ENCODE measurements around the gene CHCHD1.
A peak's percentile ranks its signal among the peaks of the same experiment; 100 is the strongest.
"Not testable (repeated sequence)": the region's sequence is repeated elsewhere in the genome, so short reads cannot be mapped to it uniquely, and the experiment has no call there.

CHCHD1 gene

DNA sequence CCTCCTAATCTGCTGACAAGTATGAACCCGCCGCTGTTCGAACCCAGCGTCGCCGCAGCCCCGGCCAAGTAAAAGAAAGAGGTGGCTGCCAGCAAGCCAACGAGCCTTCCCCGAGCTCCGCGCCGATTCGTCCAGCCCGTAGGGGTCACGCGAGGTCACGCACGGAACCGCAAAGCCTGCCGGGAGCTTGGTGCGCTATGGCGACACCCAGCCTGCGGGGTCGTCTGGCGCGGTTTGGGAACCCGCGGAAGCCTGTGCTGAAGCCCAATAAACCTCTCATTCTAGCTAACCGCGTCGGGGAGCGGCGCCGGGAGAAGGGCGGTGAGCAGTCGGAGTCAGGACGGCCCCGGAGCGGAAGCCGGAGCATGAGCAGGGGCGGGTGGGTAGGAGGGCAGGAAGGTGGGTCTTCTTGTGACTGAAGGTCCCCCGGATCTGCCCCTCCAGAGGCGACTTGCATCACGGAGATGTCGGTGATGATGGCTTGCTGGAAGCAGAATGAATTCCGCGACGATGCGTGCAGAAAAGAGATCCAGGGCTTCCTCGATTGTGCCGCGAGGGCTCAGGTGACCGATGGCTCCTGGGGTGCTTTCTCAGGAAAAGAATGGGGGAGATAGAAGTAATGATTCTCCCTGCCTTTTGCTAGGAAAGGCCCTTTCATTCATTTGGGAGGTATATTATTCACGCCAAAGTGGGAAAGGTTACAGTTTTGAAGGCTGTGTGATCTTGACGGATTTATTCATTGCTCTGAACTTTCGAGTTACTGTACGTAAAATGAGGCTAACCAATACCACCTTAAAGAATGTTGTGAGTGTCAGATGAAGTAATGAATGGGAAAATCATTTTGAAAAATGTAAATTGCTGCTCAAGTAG is at the start of gene CHCHD1:
CHCHD1 (plus strand) TSS at position 170 of the 870 bp plus-strand sequence; CDS start at position 198, 28 bp downstream.
- Mint-ChIP-seq H3K4me1 (ENCODE audit: low read depth) (peaks cover 64% of the 10 kb centered on the region), H3K27me3 (no peaks in the 10 kb centered on the region), H3K27ac (peak within 1 kb of the TSS; percentile 93), H3K4me3 (peak within 1 kb of the TSS; percentile 93), H3K9me3 (no peaks in the 10 kb centered on the region), H3K36me3 (ENCODE audit: low read depth) (peaks cover 21% of the 10 kb centered on the region)

DNA sequence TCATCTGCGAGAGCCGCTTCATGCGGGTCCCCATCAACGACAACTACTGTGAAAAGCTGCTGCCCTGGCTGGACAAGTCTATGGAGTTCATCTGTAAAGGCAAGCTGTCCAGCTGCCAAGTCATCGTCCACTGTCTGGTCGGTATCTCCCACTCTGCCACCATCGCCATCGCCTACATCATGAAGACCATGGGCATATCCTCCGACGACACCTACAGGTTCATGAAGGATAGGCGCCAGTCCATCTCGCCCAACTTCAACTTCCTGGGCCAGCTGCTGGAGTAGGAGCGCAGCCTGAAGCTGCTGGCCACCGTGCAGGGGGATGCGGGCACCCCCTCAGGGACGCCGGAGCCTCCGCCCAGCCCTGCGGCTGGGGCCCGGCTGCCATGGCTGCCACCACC is 49.4 kb upstream of the CHCHD1 start:
- Mint-ChIP-seq H3K4me1 (ENCODE audit: low read depth) (peaks cover 14% of the 10 kb centered on the region), H3K36me3 (ENCODE audit: low read depth) (peaks cover 4% of the 10 kb centered on the region), H3K27ac (no peak overlapping the region), H3K4me3 (peak overlapping the region; percentile 43), H3K9me3 (no peaks in the 10 kb centered on the region), H3K27me3 (no peaks in the 10 kb centered on the region)

DNA sequence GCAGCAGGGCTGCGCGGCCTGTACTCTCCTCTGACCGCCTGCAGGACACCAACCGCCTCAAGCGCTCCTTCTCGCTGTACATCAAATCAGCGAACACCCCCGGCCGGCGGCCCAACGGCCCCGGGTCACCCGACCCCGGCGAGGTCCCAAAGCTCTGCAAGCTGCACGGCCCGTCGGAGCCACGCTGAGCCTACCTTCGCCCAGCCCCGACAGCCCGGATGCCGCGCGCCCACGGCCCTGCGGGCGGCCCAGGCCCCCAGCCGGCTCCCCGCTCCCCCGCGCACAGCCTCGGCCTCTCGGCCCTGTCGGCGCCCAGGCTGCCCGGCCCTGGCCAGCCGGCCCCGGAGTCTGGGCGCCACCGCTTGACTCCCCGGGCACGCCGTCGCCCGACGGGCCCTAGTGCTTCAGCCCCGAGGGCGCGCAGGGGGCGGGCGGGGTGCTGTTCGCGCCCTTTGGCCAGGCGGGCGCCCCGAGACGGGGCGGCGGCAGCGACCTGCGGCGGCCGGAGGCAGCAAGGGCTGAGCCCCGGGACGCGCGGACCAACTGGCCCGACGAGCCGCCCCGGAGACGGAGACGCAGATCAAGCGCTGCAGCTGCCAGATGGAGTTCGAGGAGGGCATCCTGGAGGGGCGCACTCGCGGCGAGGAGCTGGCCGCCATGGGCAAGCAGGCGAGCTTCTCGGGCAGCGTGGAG is 48.8 kb upstream of the CHCHD1 start:
- Mint-ChIP-seq H3K4me1 (ENCODE audit: low read depth) (peaks cover 14% of the 10 kb centered on the region), H3K27ac (no peak overlapping the region), H3K36me3 (ENCODE audit: low read depth) (no peaks in the 10 kb centered on the region), H3K27me3 (no peaks in the 10 kb centered on the region), H3K4me3 (no peak overlapping the region), H3K9me3 (no peaks in the 10 kb centered on the region)

DNA sequence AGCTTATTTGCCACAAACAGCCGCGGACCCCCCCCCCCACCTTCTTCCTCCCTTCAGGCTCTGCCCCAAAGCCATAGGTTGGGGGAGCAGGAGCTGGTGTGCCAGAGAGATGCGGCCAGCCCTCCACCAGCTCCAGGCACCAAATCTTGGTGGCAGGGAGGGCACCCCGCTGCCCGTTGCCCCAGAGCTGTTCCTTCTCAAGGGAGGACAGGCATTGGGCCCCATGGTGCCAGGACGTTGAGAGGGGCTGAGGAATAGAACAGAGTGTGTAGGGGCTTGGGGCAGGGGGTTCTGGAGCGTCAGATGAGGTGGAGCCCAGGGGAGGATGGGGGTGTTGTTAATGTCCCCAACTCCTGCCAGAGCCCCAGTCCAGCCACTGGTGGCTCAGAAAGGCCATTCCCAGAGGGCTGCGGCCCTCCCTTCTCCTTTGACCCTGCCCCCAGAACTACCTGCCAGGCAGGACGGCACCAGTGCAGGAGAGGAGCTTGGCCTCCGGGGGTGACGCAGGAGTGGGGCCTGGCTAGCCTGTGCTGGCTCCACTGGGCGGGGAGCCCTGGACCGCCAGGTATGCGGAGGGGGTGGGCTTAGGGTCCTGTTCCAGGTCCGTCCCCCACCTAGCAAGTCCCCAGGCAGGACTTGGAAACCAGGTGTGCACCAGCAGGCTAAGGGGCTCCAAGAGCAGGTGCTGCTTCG is 47.7 kb upstream of the CHCHD1 start:
- Mint-ChIP-seq H3K9me3 (no peaks in the 10 kb centered on the region), H3K4me1 (ENCODE audit: low read depth) (peaks cover 14% of the 10 kb centered on the region), H3K36me3 (ENCODE audit: low read depth) (no peaks in the 10 kb centered on the region), H3K4me3 (no peak overlapping the region), H3K27me3 (no peaks in the 10 kb centered on the region), H3K27ac (no peak overlapping the region)

DNA sequence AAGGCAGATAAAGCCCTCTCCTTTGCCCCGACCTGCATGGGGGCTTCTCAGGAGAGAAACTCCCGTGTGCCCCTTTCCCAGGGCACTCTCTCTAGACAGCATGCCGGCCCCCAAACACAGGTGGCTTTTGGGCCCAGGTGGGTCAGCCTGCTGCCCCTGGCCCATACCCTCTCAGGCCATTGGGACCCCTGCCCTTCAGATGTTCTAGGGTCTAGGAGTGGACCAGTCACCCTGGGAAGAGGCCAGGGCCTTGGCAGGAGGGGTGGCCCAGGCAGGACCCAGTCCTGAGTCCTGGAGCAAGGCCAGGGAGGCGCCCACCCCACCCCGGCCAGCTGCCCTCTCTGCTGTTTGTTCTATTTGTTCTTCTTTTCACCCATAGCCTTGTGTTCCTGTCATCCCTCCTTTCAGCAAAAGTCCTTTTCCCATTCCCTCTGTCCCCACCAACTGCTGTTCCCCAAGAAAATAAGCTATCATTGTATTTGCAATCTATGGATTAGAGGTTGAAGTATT is 47.0 kb upstream of the CHCHD1 start:
- Mint-ChIP-seq H3K4me3 (no peak overlapping the region), H3K4me1 (ENCODE audit: low read depth) (peaks cover 10% of the 10 kb centered on the region), H3K36me3 (ENCODE audit: low read depth) (no peaks in the 10 kb centered on the region), H3K27me3 (no peaks in the 10 kb centered on the region), H3K27ac (no peak overlapping the region), H3K9me3 (no peaks in the 10 kb centered on the region)

DNA sequence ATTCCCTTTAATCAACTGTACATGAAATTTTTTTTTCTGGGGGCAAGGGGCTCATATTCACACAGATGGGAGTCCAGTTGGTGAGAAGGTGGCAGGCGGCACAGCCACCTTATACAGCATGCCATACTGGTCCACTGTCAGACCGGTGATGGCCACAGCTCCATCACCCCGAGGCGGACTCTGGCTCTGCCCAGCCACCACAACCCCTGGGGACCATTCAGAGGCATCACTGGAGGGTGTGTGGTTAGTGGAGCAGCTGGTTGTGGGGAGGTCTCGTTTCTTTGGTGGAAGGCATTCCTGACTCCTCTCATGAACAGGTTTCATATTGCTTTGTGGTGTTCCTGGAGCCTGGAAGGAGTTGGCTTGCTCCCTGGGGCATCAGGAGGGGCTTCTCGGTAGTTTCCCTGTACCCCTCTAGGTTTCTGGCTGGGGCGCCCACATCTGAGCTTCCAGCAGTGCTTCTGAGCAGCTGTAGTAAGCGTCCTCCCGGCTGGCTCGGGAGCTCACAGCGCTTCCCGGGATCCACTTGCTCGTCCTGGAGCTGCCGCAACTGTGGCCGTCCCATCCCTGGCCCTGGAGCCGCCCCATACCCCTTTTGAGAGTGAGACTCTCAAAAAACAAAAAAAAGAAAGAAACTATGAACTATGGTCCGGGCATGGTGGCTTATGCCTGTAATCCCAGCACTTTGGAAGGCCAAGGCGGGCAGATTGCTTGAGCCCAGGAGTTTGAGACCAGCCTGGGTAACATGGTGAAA is 41.2 kb upstream of the CHCHD1 start:
- not testable (repeated sequence) for H3K36me3 Mint-ChIP-seq (ENCODE audit: low read depth); H3K9me3 Mint-ChIP-seq; H3K27me3 Mint-ChIP-seq; H3K4me3 Mint-ChIP-seq; H3K27ac Mint-ChIP-seq
- H3K4me1 Mint-ChIP-seq (ENCODE audit: low read depth), result peaks cover 25% of the 10 kb centered on the region

DNA sequence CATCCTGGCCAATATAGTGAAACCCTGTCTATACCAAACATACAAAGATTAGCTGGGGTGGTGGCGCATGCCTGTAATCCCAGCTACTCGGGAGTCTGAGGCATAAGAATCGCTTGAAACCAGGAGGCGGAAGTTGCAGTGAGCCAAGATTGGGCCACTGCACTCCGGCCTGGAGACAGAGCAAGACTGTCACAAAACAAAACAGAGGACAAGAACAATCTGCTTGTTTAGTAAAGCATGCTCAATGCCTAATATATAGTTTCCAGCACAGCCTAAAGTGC is 39.5 kb upstream of the CHCHD1 start:
- peaks cover 35% of the 10 kb centered on the region for H3K4me1 Mint-ChIP-seq (ENCODE audit: low read depth)

DNA sequence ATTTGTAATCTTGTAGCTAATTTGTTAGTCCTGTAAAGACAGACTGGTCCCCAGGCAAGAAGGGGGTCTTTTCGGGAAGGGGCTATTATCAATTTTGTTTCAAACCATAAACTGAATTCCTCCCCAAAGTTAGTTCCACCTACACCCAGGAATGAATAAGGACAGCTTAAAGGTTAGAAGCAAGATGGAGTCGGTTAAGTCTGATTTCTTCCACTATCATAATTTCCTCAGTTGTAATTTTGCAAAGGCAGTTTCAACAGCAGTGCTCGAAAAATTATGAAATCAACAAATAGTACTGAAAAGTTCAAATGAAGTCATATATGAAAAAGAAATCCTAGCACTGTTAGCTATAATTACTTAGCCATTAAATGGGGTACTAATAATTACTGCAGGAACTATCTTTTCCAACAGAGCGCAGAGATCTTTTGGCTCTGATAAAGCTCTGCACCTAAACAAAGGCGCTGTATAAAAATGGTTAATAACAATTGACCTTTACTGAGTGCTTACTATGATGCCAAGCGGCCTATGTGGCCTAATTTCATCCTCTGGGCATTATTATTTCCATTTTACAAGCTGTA is 38.4 kb upstream of the CHCHD1 start:
- H3K36me3 Mint-ChIP-seq (ENCODE audit: low read depth), result peaks cover 20% of the 10 kb centered on the region
- peak overlapping the region; percentile 99 for H3K27ac Mint-ChIP-seq
- peak overlapping the region; percentile 94 for H3K4me3 Mint-ChIP-seq
- no peaks in the 10 kb centered on the region for H3K27me3 Mint-ChIP-seq
- H3K4me1 Mint-ChIP-seq (ENCODE audit: low read depth), result peaks cover 35% of the 10 kb centered on the region
- no peaks in the 10 kb centered on the region for H3K9me3 Mint-ChIP-seq

More for the DNA sequence above, 39.5 kb upstream of the CHCHD1 start:
- Mint-ChIP-seq H3K27ac (peak overlapping the region; percentile 40), H3K36me3 (ENCODE audit: low read depth) (peaks cover 20% of the 10 kb centered on the region), H3K9me3 (no peaks in the 10 kb centered on the region), H3K27me3 (no peaks in the 10 kb centered on the region), H3K4me3 (no peak overlapping the region)

DNA sequence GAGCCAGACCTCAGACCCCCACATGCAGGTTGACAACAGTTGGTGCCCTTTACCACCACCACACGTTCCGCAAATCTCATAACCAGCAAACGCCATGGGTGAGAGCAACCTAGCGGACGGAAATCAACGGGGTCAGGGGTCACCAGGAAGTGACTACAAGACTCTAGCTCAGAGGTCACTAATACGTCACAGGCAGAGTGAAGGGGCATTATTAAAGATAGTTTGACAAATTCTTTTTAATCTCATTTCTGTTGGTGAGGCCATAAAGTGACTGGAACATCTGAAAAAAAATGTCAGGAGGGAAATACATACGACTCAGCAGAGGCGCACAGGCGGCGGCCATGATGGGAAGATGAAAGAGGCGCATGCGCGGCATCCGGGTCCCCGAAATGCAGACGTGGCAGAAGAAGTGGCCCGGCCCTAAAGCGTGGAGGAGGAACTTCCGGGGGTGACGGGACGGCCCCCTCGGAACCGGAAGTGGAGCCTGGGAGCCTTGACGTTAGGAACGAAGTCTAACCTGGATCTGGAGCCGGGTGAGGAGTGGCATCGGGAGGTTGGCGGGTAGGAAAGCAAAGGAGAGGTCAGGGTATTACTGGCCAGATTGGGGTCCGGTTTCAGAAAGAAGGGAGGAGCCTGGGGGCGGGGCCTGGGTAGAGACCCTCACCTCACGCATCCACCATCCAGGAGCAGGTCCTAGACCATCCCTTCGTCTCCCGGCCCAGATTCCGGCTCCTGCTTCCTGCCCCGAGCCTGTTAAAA is 37.8 kb upstream of the CHCHD1 start, which contains the start of gene SEC24C:
SEC24C (plus strand) TSS at position 468 of the 759 bp plus-strand sequence. CDS start 2,461 bp downstream, outside the sequence.
- peaks cover 39% of the 10 kb centered on the region for H3K4me1 Mint-ChIP-seq (ENCODE audit: low read depth)
- no peaks in the 10 kb centered on the region for H3K9me3 Mint-ChIP-seq
- H3K36me3 Mint-ChIP-seq (ENCODE audit: low read depth), result peaks cover 23% of the 10 kb centered on the region
- no peaks in the 10 kb centered on the region for H3K27me3 Mint-ChIP-seq
- peak within 1 kb of the TSS; percentile 99 for H3K27ac Mint-ChIP-seq
- H3K4me3 Mint-ChIP-seq, result peak within 1 kb of the TSS; percentile 94

DNA sequence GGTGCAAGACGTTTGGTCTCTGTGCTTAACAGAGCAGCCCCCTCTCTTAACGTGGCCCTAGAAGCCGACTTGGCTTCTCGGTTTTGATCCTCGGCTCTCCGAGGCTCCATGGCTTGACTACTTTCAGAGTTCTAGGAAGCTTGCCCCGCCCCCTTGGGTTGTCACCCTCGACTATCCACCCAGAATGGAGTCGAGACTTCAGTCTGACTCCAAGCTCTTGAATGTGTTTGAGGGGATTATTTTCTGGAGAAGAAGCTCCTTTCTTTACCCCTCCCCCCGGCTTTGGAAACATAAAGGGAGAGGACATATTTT is 37.2 kb upstream of the CHCHD1 start:
- Mint-ChIP-seq H3K9me3 (no peaks in the 10 kb centered on the region), H3K36me3 (ENCODE audit: low read depth) (peaks cover 27% of the 10 kb centered on the region), H3K4me3 (peak overlapping the region; percentile 94), H3K27me3 (no peaks in the 10 kb centered on the region), H3K4me1 (ENCODE audit: low read depth) (peaks cover 43% of the 10 kb centered on the region), H3K27ac (peak overlapping the region; percentile 99)

DNA sequence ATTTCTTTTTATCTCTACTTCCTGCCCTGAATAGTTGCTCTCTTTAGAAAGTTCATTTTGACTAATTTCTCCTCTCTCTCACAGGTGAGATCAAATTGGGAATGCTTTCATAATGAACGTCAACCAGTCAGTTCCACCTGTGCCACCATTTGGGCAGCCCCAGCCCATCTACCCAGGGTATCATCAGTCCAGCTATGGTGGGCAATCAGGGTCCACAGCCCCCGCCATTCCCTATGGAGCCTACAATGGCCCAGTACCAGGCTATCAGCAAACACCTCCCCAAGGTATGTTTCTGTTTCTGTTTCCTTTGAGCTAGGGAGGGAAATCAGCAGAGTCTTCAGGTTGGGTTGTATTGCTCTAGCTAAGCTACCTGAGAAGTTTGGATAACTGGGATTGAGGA is 35.1 kb upstream of the CHCHD1 start:
- peaks cover 46% of the 10 kb centered on the region for H3K36me3 Mint-ChIP-seq (ENCODE audit: low read depth)
- H3K27ac Mint-ChIP-seq, result peak overlapping the region; percentile 81
- H3K27me3 Mint-ChIP-seq, result no peaks in the 10 kb centered on the region
- H3K4me3 Mint-ChIP-seq, result peak overlapping the region; percentile 72
- H3K9me3 Mint-ChIP-seq, result no peaks in the 10 kb centered on the region
- H3K4me1 Mint-ChIP-seq (ENCODE audit: low read depth), result peaks cover 56% of the 10 kb centered on the region

DNA sequence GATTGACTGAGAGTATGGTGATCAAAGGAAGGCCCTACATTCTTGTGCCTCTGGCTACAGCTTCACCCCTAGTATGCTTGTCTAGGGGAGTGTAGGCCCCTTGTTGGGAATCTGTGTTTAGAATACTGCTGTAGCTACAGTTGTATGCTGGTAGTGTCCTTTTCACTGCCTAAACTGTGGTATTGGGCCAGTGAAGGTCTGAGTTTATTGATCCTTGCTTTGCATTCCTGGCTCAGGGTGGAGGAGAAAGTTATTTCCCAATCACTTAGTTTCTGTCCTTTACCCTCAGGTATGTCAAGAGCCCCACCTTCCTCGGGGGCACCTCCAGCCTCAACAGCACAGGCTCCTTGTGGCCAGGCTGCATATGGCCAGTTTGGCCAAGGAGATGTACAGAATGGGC is 31.0 kb upstream of the CHCHD1 start:
- Mint-ChIP-seq H3K9me3 (no peaks in the 10 kb centered on the region), H3K27ac (no peak overlapping the region), H3K27me3 (no peaks in the 10 kb centered on the region), H3K36me3 (ENCODE audit: low read depth) (peaks cover 67% of the 10 kb centered on the region), H3K4me1 (ENCODE audit: low read depth) (peaks cover 40% of the 10 kb centered on the region), H3K4me3 (no peak overlapping the region)

DNA sequence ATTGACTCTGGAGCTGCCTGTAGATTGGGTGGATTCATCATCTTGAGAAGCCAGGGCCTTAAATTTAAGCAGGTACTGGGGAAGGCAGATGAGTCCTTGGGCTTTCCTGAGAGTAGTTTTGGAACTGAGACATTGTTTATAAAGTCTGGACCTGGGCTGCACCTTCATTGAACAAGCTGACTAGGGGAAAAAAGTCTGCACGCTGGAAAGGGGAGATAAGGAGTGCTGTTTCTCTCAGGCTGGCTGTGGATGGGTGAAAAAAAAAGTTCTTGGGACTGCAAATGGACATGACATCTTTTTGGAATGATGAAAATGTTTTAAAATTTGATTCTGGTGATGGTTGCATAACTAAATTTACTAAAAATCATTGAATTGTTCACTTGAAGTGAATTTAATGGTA is 25.7 kb upstream of the CHCHD1 start:
- Mint-ChIP-seq H3K27ac (peak overlapping the region; percentile 53), H3K4me1 (ENCODE audit: low read depth) (peaks cover 50% of the 10 kb centered on the region), H3K36me3 (ENCODE audit: low read depth) (peaks cover 73% of the 10 kb centered on the region), H3K9me3 (no peaks in the 10 kb centered on the region), H3K27me3 (no peaks in the 10 kb centered on the region), H3K4me3 (no peak overlapping the region)
